IPS DF 6.9 (cell line): ENCODE measurements around the gene NRG3.

Experiments
- DNase-seq: peaks from one replicate; pipeline ENCODE4 v3.0.0-alpha.2; 2013; ENCODE audit warnings: low read depth, low spot score
- H3K27ac ChIP-seq: one replicate; pipeline ENCODE4 v1.5.1; 2013; ENCODE audit warnings: low read length, control low read depth
- H3K27me3 ChIP-seq: 2 replicates; pipeline ENCODE4 v1.6.1; 2013; ENCODE audit warnings: mild to moderate bottlenecking, low read length; ENCODE audit not compliant: control insufficient read depth, insufficient read depth
- H3K36me3 ChIP-seq: 2 replicates; pipeline ENCODE4 v1.6.1; 2013; ENCODE audit warnings: low read length; ENCODE audit not compliant: control insufficient read depth, insufficient read depth
- H3K4me1 ChIP-seq: 2 replicates; pipeline ENCODE4 v1.6.1; 2013; ENCODE audit warnings: low read length; ENCODE audit not compliant: control insufficient read depth, insufficient read depth
- H3K4me3 ChIP-seq: 2 replicates; pipeline ENCODE4 v1.5.1; 2013; ENCODE audit warnings: mild to moderate bottlenecking, low read length
- H3K9me3 ChIP-seq: 2 replicates; pipeline ENCODE4 v1.6.1; 2013; ENCODE audit warnings: low read length, inconsistent platforms; ENCODE audit not compliant: control insufficient read depth, insufficient read depth
- WGBS: extraction: QIAGEN DNeasy Blood & Tissue Kit; methylation state at CpG from one replicate; pipeline ENCODE4 v1.1.7; 2013; ENCODE audit warnings: mixed read lengths, missing lambda C conversion rate; ENCODE audit not compliant: insufficient read length, insufficient coverage; 5-methylcytosine and 5-hydroxymethylcytosine counted together

Gene NRG3

GRCh38 chr10:82072124-82072523 is 197.1 kb downstream of the NRG3 start:
- no peak for DNase-seq
- Histone ChIP-seq H3K27ac (no peak overlapping the region), H3K36me3 (no peaks in the 10 kb centered on the region), H3K4me1 (peaks cover 2% of the 10 kb centered on the region; the same call in 1 of the 2 replicates), H3K4me3 (no peak overlapping the region), H3K9me3 (no peaks in the 10 kb centered on the region), H3K27me3 (no peaks in the 10 kb centered on the region)
- no CpG with 5 or more reads among the region's 4 CpGs for WGBS

DNA sequence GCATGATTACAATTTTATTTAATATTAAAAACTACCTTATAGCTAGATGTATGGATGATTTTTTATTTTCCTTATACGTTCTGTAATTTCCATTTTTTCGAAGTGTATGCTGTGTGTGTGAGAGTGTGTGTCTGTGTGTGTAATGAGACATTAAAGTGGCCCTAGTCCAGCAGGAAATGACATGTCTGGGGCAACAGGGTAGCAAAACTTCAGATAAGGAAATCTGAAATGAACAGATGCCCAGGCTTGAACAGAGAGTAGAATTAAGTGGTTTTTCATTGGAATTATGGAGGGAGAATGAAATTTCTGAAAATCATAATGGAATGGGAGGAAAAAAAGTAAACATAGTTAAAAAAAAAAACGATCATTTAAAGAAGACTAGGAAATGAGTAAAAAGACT is 200.6 kb downstream of the NRG3 start:
- DNase-seq: no peak
- Histone ChIP-seq H3K4me3 (no peak overlapping the region), H3K4me1 (no peaks in the 10 kb centered on the region), H3K9me3 (no peaks in the 10 kb centered on the region), H3K27ac (no peak overlapping the region), H3K27me3 (no peaks in the 10 kb centered on the region), H3K36me3 (no peaks in the 10 kb centered on the region)
- no CpG with 5 or more reads among the region's 3 CpGs for WGBS

DNA sequence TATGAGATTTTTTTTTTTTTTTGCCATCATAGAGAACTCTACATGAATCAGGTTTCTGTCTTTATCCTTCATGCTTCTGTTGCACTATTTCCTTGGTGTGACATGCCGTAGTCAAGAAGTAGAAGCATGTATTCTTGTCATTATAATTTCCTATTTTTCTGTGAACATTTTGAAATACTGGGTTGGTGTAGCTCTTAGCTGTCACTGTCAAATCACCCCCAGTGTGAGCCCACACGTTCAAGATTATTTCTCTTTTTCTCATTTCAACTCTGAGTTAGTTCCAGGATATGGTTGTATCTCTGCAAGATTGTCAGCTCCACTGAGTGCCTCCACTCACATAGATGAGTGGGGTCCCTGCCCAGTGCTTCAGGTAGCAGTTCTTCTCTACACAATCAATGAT is 209.5 kb downstream of the NRG3 start:
- no peaks in the 10 kb centered on the region for H3K27me3 ChIP-seq
- no peaks in the 10 kb centered on the region for H3K36me3 ChIP-seq
- H3K4me1 ChIP-seq: no peaks in the 10 kb centered on the region
- DNase-seq: no peak
- WGBS: no CpG with 5 or more reads among the region's 2 CpGs
- no peak overlapping the region for H3K27ac ChIP-seq
- H3K9me3 ChIP-seq: no peaks in the 10 kb centered on the region
- no peak overlapping the region for H3K4me3 ChIP-seq

- Histone ChIP-seq H3K4me3 (no peak overlapping the region), H3K36me3 (no peaks in the 10 kb centered on the region), H3K9me3 (no peaks in the 10 kb centered on the region), H3K27me3 (no peaks in the 10 kb centered on the region), H3K4me1 (no peaks in the 10 kb centered on the region), H3K27ac (no peak overlapping the region)
- whole genome bisulfite sequencing: no CpG with 5 or more reads among the region's 7 CpGs
- no peak for DNase-seq
Observed at GRCh38 chr10:82084904-82085303, 209.9 kb downstream of the NRG3 start.

DNA sequence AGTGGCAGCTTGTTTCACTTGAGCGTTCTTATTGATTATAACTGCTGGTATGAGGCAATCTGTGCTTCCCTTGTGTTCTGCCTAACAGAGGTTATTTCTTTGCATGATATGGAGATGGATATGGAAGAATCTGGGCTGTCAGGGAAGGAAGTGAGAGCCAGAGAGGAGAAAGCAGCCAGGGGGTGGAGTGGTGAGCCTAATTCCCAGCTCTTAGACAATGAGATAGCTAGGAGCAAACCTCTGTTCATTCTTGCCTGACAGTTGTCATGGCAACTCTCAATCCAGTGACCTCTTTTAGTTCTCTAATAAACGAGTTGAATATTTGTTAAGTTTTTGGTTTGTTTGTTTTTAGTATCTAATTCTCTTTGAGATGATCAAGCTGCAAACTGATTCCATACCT is 214.3 kb downstream of the NRG3 start:
- Histone ChIP-seq H3K4me3 (no peak overlapping the region), H3K36me3 (no peaks in the 10 kb centered on the region), H3K9me3 (no peaks in the 10 kb centered on the region), H3K27ac (no peak overlapping the region), H3K4me1 (no peaks in the 10 kb centered on the region), H3K27me3 (no peaks in the 10 kb centered on the region)
- no peak for DNase-seq
- no CpG with 5 or more reads among the region's 2 CpGs for WGBS

GRCh38 chr10:82091413-82091812 is 216.4 kb downstream of the NRG3 start:
- no CpG with 5 or more reads among the region's 4 CpGs for WGBS
- no peak for DNase-seq

GRCh38 chr10:82092111-82092510 is 217.1 kb downstream of the NRG3 start:
- Histone ChIP-seq H3K4me1 (no peaks in the 10 kb centered on the region), H3K36me3 (no peaks in the 10 kb centered on the region), H3K27me3 (no peaks in the 10 kb centered on the region), H3K9me3 (no peaks in the 10 kb centered on the region), H3K4me3 (no peak overlapping the region), H3K27ac (no peak overlapping the region)
- no peak for DNase-seq
- no CpG with 5 or more reads among the region's 2 CpGs for WGBS

More at GRCh38 chr10:82091413-82091812, 216.4 kb downstream of the NRG3 start:
- no peaks in the 10 kb centered on the region for H3K4me1 ChIP-seq
- no peaks in the 10 kb centered on the region for H3K9me3 ChIP-seq
- no peaks in the 10 kb centered on the region for H3K27me3 ChIP-seq
- no peak overlapping the region for H3K4me3 ChIP-seq
- no peak overlapping the region for H3K27ac ChIP-seq
- no peaks in the 10 kb centered on the region for H3K36me3 ChIP-seq

DNA sequence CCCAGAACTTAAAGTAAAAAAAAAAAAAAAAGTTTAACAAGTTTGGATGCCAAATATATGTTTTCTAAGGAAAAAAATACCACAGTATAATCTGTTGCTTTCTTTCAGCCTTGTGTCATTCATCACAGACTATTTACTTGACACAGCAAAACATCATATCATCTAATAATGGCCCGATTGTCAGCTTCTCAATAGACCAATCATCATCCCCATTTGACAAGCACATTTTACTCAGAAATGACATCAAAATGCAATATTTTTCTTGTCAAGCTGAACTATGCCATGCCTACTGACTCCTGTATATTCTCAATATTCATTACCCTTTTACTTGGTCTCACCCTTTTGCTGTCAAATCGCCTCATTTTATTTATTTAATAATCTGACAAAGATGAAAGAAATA is 249.7 kb downstream of the NRG3 start:
- Histone ChIP-seq H3K9me3 (no peaks in the 10 kb centered on the region), H3K36me3 (no peaks in the 10 kb centered on the region), H3K4me3 (no peak overlapping the region), H3K27ac (no peak overlapping the region), H3K4me1 (no peaks in the 10 kb centered on the region), H3K27me3 (no peaks in the 10 kb centered on the region)
- DNase-seq: no peak
- no CpG with 5 or more reads among the region's 2 CpGs for WGBS

DNA sequence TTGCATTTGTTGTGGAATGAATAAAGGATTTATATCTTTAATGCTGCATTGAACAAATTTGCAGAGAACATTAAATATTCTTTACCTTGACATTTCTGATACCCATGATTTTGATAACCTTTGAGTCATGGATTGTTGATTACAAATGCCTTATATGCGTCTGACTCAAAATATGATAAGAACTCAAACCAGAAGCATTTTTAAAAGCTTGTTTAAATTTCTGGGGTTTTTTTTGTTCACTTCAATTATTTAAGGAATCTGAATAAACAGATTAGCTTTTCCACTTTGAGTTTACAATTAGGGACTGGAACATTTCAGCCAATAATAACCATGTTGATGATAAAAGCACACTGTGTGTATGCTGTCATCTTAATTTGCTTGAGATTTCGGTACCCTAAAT is 253.5 kb downstream of the NRG3 start:
- Histone ChIP-seq H3K36me3 (no peaks in the 10 kb centered on the region), H3K27me3 (no peaks in the 10 kb centered on the region), H3K4me1 (no peaks in the 10 kb centered on the region), H3K27ac (no peak overlapping the region), H3K4me3 (no peak overlapping the region), H3K9me3 (no peaks in the 10 kb centered on the region)
- no CpG with 5 or more reads among the region's 2 CpGs for WGBS
- DNase-seq: no peak

- Histone ChIP-seq H3K4me1 (no peaks in the 10 kb centered on the region), H3K9me3 (no peaks in the 10 kb centered on the region), H3K4me3 (no peak overlapping the region), H3K27ac (no peak overlapping the region), H3K36me3 (no peaks in the 10 kb centered on the region), H3K27me3 (no peaks in the 10 kb centered on the region)
- no peak for DNase-seq
- no CpG with 5 or more reads among the region's 1 CpG for WGBS
Observed at GRCh38 chr10:82136103-82136502, 261.1 kb downstream of the NRG3 start.

DNA sequence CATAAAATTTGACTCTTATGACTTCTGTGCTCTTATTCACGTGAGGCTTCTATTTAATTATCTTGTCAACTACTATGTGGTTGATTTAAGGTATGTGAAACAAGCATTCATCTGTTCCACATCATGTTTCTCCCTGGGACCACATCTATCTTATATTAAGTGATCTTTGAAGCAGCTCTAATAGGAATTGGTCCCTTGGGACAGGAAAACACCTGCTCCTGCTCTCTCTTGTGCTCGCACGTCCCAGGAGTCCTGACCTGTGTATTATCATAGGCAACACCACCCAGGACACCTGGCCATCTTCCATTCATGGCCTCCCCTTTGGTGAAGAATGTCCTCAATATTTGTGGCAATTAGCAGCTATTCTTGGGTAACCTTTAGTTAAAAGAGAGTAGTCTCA is 269.2 kb downstream of the NRG3 start:
- WGBS: no CpG with 5 or more reads among the region's 3 CpGs
- DNase-seq: no peak

More for the DNA sequence above, 269.2 kb downstream of the NRG3 start:
- no peaks in the 10 kb centered on the region for H3K27me3 ChIP-seq
- no peak overlapping the region for H3K27ac ChIP-seq
- no peaks in the 10 kb centered on the region for H3K4me1 ChIP-seq
- no peak overlapping the region for H3K4me3 ChIP-seq
- H3K36me3 ChIP-seq: no peaks in the 10 kb centered on the region
- H3K9me3 ChIP-seq: no peaks in the 10 kb centered on the region
